ENCODE data around the gene LSMEM2.

LSMEM2 gene

GRCh38 chr3:50317300-50317699 is 38.4 kb downstream of the LSMEM2 start:
- no peak overlapping the region for H3K4me3 ChIP-seq (ENCODE audit: low read length)
- DNase-seq (ENCODE audit: low read depth): no peak
- TF ChIP-seq CTCF (conservative IDR thresholded peaks at IDR 0.05; ENCODE audit: low read length): no peak

- TF ChIP-seq CTCF (conservative IDR thresholded peaks at IDR 0.05; ENCODE audit: low read length): no peak
- no peak for DNase-seq (ENCODE audit: low read depth)
- H3K4me3 ChIP-seq (ENCODE audit: low read length): no peak overlapping the region
These were observed 39.3 kb downstream of the LSMEM2 start for GRCh38 chr3:50318163-50318562.

- H3K4me3 ChIP-seq (ENCODE audit: low read length): no peak overlapping the region
- DNase-seq (ENCODE audit: low read depth): no peak
These were observed 39.7 kb downstream of the LSMEM2 start for GRCh38 chr3:50318615-50319014.

GRCh38 chr3:50319181-50319893 is 40.5 kb downstream of the LSMEM2 start:
- H3K4me3 ChIP-seq (ENCODE audit: low read length): no peak overlapping the region
- TF ChIP-seq CTCF (conservative IDR thresholded peaks at IDR 0.05; ENCODE audit: low read length): no peak
- no peak for DNase-seq (ENCODE audit: low read depth)

More at GRCh38 chr3:50318615-50319014, 39.7 kb downstream of the LSMEM2 start:
- no peak for TF ChIP-seq CTCF (conservative IDR thresholded peaks at IDR 0.05; ENCODE audit: low read length)

- no peak for TF ChIP-seq CTCF (conservative IDR thresholded peaks at IDR 0.05; ENCODE audit: low read length)
- H3K4me3 ChIP-seq (ENCODE audit: low read length): peak overlapping the region; percentile 71
- no peak for DNase-seq (ENCODE audit: low read depth)
These were observed 41.2 kb downstream of the LSMEM2 start for GRCh38 chr3:50319894-50320625.

GRCh38 chr3:50320853-50321335 is 42.0 kb downstream of the LSMEM2 start:
- peak overlapping the region; percentile 71 for H3K4me3 ChIP-seq (ENCODE audit: low read length)
- peak; percentile 50 for DNase-seq (ENCODE audit: low read depth)
- no peak for TF ChIP-seq CTCF (conservative IDR thresholded peaks at IDR 0.05; ENCODE audit: low read length)
